GM18907 (cell line): ENCODE results near the gene GOLGB1.
"Not testable (repeated sequence)": the region's sequence is repeated elsewhere in the genome, so short reads cannot be mapped to it uniquely, and the experiment has no call there.

Source experiments
- ATAC-seq: cut with Tn5 transposase; IDR thresholded peaks from one replicate; pipeline ENCODE4 v1.9.1; 2021; ENCODE audit warnings: mild to moderate bottlenecking, moderate library complexity; ENCODE audit not compliant: unreplicated experiment

The GOLGB1 gene

DNA sequence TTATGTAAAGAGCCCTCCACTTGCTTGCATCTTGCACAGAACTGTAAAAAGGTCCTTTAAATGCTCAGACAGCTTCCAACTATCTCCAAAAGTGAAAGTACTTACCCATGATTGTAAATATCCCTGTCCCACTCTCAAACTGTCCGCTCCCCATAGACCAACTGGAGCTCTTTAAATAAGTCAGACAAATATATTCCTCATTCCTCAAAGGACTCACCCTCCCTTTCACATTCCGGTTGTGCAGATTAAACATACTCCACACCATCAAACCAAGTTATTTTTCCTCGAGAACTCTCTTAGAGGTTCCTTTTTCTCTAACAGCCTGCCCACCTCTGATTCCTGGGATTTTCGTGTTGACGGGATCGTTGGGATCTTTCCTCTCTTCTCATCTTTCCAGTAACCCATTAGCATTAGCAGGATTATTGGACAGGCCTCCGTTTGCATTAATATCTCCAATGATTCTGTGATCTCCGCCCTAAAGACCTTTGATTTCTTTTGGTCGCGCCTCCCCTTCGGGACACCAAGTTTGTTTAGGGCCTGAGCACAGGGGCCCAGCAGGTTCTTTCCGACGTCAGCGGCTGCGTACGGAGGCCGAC lies 763 bp downstream of the GOLGB1 start:
- ATAC-seq: peak; percentile 27

DNA sequence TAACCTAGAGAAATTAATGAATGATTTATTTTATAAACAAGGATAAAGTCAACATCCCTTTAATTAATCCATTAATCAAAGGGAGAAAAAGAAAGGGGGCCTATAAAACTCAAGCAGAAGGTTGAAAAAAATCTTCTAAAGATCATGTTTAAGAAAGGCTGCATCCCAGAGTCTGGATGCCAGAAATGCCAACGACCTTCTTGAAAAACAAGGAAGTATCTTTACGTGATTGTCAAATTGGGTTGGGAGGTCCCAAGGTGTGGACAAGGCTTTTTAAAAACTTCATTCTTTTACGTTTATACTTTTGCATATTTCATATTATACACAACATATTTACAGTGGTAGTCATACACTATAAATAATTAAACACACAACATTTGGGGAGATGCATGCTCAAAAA lies 1.6 kb downstream of the GOLGB1 start:
- no peak for ATAC-seq

DNA sequence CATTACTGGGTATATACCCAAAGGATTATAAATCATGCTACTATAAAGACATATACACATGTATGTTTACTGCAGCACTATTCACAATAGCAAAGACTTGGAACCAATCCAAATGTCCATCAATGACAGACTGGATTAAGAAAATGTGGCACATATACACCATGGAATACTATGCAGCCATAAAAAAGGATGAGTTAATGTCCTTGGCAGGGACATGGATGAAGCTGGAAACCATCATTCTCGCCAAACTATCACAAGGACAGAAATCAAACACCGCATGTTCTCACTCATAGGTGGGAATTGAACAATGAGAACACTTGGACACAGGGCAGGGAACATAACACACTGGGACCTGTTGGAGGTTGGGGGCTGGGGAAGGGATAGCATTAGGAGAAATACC lies 6.4 kb downstream of the GOLGB1 start:
- ATAC-seq: not testable (repeated sequence)

DNA sequence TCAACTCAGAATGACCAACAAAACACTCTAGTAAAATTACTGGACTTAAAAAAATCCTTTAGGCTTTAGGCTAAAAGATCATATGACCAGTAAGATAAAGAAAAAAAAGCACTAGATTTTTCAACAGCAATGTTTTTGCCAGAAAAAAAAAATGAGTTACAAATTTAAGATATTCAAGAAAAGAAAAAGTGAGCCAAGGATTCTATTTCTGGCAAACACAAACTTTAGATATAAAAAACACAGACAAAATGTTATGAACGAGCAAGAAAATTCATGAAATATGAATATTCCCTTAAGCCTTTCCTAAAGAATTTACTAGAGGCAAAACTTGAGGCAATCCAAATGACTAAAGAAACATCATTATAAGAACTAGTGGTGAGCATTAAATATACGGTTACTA lies 8.6 kb downstream of the GOLGB1 start:
- ATAC-seq: no peak

DNA sequence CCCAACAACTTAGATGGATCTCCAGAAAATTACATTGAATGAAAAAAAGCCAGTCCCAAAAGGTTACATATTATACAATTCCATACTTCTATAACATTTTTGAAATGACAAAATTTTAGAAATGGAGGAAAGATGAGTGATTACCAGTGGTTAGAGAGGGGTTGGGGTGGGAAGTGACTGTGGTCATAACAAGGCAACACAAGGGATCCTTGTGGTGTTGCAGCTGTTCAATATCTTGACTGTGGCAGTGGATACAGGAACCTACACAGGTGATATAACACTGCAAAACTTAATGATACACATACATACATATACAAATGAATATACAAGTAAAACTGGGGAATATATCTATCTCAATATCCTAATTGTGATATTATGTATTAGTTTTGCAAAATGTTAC lies 9.6 kb downstream of the GOLGB1 start:
- no peak for ATAC-seq

DNA sequence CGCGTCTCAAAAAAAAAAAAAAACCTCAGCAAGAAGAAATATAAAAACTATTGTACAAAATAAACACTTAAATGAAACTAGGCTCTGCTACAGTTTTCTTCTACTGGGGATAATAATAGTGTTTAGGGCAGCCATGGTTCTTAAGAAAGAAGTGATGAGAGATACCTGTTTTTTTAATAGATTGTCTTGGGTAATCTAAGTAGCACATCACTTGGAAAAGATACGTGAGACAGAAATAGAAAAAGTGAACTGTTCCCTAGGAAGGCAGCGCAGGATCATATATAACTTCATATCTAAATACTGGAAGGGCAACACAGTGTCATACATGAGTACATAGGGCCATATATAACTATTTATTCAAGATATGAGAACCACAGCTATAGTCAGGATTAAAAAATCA lies 11.9 kb downstream of the GOLGB1 start:
- no peak for ATAC-seq

DNA sequence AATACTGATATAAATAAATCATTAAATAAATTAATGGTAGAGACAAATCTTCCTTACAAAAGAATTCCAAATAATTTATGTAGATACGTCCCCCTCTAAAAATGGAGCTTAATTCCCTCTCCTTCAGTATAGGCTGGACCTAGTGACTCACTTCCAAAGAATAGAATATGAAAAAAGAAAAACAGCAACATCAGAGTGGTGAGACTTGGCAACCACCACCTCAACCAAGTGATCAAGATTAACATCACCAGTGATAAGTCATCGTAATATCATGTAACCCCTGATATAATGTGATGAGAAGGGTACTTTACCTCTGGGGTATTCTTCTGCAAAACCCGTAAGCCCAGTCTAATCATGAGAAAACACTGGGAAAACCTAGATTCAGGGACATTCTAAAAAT lies 13.4 kb downstream of the GOLGB1 start:
- no peak for ATAC-seq

DNA sequence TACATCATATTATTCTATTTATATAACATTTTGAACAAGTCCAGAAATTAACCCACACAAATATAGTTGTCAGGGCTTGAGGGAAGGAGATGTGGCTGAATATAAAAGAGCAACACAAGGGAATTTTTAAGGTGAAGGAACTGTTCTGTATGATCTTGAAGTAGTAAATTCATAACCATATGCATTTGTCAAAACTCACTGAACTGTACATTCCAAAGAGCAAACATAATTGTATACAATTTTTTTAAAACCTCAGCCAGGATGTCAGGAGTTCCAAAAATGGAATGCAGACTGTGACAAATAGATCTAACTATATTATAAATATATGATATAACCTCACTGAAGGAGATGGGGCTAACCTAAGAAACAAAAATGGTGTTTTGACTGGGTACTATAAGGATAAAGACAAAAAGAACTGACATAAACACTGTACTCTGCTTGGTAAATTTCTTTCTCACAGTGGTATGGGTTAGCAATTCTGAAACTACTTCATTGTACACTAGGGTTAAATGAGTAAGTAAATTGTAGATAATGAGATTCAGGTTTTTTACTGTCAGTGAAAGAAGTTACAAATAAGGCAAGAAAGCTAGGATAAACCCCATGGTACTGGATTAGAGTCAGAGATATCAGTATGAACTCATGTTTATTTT lies 14.4 kb downstream of the GOLGB1 start:
- ATAC-seq: peak; percentile 95

DNA sequence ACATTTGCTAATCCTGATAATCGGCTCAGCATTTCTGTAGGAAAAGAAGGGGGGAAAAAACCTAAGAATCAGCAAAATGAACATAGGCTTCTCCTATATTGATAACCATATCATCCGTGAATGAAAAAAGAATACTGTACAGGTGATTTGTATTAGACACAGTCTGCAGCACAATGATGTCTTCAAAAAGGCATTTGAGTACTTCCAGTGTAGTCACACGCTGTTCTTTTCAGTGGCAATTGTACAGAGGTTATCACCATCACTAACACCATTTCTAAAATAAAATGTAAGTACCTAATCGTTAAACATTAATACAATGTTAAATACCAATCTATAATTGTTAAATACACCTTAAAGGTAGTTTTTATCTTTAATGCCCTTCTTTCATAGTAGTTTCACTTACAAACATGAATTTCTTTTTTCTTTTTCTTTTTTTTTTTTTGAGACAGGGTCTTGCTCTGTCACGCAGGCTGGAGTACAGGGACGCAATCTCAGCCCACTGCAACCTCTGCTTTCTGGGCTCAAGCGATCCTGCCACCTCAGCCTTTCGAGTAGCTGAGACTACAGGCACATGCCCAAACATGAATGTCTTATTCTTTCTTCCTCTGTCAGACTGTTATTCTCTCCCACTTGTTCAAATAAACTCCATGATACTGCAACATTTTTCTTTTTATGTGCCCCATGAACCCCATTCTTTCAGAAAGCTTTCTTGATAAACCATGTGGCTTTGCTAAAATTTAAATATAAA lies 18.4 kb downstream of the GOLGB1 start:
- ATAC-seq: no peak

DNA sequence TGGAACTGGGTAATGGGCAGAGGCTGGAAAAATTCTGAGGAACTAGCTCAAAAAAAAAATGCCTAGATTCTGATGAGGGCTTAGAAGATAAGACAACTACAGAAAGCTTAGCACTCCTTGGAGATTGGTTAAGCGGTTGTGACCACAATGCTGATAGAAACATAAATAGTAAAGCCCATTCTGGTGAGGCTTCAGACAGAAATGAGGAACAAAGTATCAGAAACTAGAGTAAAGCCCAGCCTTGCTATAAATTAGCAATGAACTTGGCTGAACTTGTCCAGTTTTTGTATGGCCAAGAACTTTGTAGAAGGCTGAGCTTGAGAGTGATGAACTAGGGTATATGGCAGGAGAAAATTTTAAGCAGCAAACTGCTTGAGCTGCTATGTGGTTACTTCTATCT lies 25.4 kb downstream of the GOLGB1 start:
- ATAC-seq: peak; percentile 91

DNA sequence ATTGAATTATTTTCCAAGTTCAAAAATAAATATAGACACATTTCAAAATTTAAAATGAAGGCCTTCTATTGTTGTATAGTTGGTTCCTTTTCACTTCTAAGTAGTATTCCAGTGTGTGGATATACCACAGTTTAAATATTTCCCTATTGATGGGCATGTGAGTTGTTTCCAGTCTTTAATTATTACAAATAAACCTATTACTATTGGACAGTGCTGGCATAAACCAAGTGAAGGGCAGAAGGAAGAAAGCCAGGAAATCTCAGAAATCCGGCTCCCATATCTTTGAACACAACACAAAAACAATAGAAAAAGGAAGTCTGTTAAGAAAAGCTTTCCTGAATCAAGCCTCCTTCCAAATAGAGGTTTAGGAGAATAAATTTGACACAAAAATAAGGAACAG lies 26.1 kb downstream of the GOLGB1 start:
- no peak for ATAC-seq

DNA sequence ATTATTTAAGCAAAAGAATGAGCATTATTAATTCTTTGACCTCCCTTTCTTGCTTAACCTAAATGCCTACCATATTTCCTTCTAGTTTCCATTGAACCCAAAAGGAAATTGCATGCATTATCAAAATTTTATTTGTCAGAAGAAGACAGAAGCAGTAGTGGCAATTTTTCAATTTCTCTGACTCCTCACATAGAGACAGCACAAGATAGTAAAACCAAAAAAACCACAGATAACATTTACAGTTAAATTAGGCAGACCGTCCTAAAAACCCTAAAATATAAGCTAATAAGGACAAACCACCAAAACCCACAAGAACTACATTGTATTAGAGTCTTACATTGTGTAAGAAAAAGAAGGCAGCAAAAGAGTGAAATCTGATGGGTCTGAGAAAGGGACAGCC lies 27.1 kb downstream of the GOLGB1 start:
- ATAC-seq: no peak

DNA sequence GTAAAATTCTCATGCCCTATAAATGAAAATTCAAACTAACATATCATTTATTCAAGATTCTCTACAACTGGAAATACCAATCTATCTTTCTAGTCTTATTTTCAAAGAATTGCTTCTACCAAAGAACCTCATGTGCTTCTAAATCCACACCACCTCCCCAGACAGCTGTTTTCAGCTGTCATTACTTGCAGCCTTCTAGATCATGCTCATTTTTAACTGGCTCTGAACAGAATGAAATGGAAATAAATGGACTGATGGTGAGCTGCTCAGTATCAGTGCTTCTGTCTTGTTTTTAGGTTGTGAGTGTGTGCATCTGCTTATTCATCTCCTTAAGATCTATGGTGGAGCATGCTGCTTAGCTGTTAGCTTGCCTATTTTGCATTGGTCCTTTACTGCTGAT lies 29.4 kb downstream of the GOLGB1 start:
- ATAC-seq: no peak

DNA sequence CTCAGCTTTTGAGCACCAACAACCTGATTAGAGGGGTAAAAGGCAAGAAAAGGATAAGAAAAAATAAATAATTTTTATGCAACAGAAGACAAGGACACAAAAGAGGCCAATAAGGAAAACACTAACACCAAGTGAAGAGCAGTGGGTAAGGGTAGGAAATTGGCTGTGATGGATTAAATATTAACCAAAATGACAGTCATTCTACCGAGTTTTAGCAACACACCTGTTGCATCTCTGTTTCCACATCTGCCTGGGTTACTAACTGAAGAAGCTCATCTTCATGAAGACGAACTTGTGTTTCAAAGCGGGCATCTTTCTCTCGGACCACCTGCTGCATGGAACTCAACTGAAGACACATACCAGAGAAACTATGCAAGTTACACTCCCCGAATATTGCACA lies 30.1 kb downstream of the GOLGB1 start:
- ATAC-seq: no peak

DNA sequence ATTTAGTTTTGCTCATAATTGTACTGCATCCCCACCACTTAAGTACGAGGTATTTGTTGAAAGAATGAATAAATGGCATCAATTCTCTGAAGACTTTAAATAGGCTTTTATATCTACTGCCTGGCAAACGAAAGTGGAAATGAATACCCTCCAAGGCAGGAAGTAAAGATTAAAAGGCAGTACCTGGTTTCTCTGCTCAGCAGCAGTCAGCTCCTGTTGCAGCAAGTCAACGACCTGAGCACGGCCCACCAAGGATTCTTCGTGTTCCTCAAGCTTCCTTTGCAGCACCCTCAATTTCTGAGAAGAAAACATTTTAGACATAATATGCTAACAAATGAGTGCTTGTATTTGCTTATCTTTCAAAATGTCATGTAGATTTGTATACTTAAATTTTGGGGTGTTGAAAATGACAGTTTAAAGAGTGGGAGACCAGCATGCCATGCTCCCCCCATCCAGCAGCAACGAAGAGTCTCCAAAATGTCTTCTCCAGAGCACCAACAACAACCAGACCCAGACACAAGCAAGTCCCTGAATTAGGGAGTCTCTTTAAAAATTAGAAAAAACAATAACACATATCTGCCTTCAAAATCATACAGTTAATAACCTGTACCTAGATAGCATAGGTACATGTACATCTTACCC lies 31.2 kb downstream of the GOLGB1 start:
- no peak for ATAC-seq

DNA sequence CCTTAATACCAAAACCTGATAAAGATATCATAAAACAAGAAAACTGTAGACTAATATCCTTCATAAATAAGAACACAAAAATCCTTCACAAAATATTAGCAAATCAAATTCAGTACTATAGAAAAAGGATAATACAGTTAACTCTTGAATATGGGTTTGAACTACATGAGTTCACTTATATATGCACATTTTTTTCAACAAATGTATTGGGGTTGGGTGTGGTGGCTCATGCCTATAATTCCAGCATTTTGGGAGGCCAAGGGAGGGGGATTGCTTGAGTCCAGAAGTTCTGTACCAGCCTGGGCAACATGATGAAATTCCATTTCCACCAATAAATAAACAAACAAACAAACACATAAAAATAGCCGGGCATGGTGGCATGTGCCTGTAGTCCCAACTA lies 39.2 kb downstream of the GOLGB1 start:
- ATAC-seq: no peak

DNA sequence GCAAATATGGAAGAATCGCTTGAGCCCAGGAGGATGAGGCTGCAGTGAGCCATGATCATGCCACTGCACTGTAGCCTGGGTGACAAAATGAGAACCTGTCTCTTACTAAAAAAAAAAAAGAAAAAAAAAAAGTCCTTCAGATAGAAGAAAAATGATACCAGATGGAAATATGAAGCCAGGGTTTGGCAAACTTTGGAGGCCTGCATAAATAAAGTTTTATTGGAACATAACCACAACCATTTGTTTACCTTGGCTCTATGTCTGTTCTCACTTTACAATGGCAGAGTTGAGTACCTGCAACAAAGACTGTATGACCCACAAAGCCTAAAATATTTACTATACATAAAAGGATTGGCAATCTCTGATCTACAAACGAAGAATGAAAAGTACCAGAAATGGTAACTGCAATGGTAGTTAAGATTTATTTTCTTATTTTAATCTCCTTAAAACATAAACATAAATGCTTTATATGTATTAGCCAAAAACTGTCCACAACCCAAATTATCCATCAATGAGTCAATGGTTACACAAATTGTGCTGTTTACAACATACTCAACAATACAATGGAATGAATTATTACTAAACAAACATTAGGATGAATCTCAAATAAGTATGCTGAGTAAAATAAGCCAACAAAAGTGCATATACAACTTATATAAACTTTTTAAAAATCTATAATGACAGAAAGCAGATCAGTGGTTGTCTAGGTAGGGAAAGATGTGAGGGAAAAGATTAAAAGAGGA lies 41.8 kb downstream of the GOLGB1 start:
- ATAC-seq: no peak

DNA sequence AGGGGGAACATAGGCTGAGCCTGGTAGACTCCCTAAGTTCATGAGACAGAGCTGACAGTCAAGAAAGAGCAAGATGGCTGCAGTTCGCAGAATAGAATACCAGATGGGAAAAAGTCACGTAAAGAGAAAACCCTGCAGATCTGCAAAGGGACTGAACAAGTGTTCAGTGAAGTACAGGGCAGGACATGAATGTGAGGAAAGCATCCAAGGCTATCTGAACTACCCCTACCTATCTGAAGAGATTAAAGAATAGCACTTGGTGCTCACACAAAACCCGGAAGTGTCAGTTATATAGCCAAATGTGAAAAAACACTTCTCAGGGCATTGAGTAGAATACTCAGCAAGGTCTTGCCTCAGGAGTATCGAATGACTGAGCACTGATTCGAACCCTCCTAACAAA lies 44.0 kb downstream of the GOLGB1 start:
- no peak for ATAC-seq

DNA sequence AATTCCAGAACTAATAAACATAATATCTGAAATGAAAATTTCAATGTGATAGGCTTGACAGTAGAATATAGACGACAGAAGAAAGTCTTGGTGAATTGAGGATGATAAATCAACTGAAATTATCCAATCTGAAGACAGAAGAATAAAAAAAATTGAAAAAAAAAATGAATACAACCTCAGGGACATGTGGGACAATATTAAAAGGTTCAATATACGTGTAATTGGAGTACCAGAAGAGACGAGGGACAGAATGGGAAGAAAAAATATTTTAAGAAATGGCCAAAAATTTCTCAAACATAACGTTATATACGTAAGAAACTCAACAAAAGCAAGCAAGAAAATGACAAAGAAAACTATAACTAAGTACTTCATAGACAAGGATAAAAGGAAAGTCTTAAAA lies 45.6 kb downstream of the GOLGB1 start:
- no peak for ATAC-seq

DNA sequence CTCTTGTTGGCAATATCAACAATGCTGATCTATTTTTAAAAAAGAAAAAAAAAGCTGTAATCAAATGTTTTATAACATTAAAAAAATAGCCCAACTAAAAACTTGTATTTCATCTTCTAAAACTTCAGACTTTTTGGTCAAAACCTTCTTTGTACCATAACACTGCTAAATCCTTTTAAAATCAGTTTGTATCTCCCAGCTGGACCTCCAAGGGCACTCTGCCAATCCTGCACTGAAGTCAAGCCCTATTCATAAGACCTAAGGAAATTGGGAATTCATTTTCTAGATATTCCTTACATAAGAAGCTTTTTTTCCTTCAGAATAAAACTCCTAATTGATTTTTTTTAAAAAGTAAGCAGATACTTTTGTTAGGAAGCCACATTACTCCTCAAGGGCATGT lies 50.6 kb downstream of the GOLGB1 start:
- ATAC-seq: no peak

DNA sequence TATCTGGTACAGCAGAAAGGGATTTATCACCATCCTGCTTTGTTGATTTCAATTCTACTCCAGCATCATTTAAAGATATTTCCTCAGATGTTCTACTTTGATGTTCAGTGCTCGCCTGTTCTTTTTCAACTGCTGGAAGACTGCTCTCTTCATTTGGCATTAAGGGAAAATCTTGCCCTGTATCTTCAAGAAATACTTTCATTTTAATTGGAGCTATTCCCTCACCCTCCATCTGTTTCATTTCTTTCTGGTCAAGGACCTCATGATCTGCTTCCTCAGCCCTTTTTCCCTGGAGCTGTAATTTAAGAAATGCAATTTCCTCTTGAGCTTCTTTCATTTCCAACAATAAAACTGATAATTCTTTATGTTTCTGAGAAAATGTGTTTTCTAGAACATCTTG lies 51.1 kb downstream of the GOLGB1 start:
- ATAC-seq: no peak
